Astrocyte (in vitro differentiated cells and primary cell): ENCODE measurements around the gene MTMR1. TPM values are rescaled to one million over a fixed set of nuclear protein-coding genes. Genes with fewer than 3 reads are reported as not detected.
A peak's percentile ranks its signal among the peaks of the same experiment; 100 is the strongest.

Experiments
- DNase-seq: peaks from one replicate; pipeline ENCODE4 v3.0.0-alpha.2; 2010; ENCODE audit warnings: low read depth
- FAIRE-seq: peaks from 2 replicates; lab custom pipeline; 2011; peaks lifted over from hg19 to GRCh38; lab: Jason Lieb, UNC
- H2AFZ ChIP-seq: 2 replicates; pipeline ENCODE4 v1.6.0; 2012; ENCODE audit warnings: low read depth, low read length, inconsistent platforms
- H3K27ac ChIP-seq: 2 replicates; pipeline ENCODE4 v1.5.1; 2011; ENCODE audit warnings: low read depth, low read length, inconsistent platforms
- H3K27me3 ChIP-seq: 2 replicates; pipeline ENCODE4 v1.6.0; 2011; ENCODE audit warnings: low read length, inconsistent platforms; ENCODE audit not compliant: insufficient read depth
- H3K36me3 ChIP-seq: 2 replicates; pipeline ENCODE4 v1.5.1; 2011; ENCODE audit warnings: low read length, inconsistent platforms; ENCODE audit not compliant: insufficient read depth
- H3K4me1 ChIP-seq: 2 replicates; pipeline ENCODE4 v1.5.1; 2011; ENCODE audit warnings: low read length, inconsistent platforms; ENCODE audit not compliant: insufficient read depth
- H3K4me2 ChIP-seq: 2 replicates; pipeline ENCODE4 v1.6.0; 2012; ENCODE audit warnings: low read length, inconsistent platforms
- H3K4me3 ChIP-seq: 2 replicates; pipeline ENCODE4 v1.5.1; 2011; ENCODE audit warnings: low read depth, mild to moderate bottlenecking, low read length, inconsistent platforms; ENCODE audit not compliant: insufficient read depth
- H3K79me2 ChIP-seq: 2 replicates; pipeline ENCODE4 v1.6.0; 2012; ENCODE audit warnings: mild to moderate bottlenecking, low read length, inconsistent platforms; ENCODE audit not compliant: insufficient read depth
- H3K9ac ChIP-seq: 2 replicates; pipeline ENCODE4 v1.6.0; 2012; ENCODE audit warnings: mild to moderate bottlenecking, low read length, inconsistent platforms
- H3K9me3 ChIP-seq: 2 replicates; pipeline ENCODE4 v1.5.1; 2012; ENCODE audit warnings: low read depth, mild to moderate bottlenecking, low read length, inconsistent platforms; ENCODE audit not compliant: insufficient read depth
- H4K20me1 ChIP-seq: 2 replicates; pipeline ENCODE4 v1.6.0; 2012; ENCODE audit warnings: low read length, inconsistent platforms; ENCODE audit not compliant: insufficient read depth
- H3K27ac Mint-ChIP-seq: one replicate; pipeline ENCODE4 v1.8.0; 2021; ENCODE audit warnings: mild to moderate bottlenecking, mixed read lengths; ENCODE audit not compliant: unreplicated experiment
- H3K27me3 Mint-ChIP-seq: one replicate; pipeline ENCODE4 v1.8.0; 2021; ENCODE audit warnings: low read depth, mixed read lengths; ENCODE audit not compliant: unreplicated experiment
- H3K36me3 Mint-ChIP-seq: one replicate; pipeline ENCODE4 v1.8.0; 2021; ENCODE audit warnings: low read depth, mixed read lengths; ENCODE audit not compliant: unreplicated experiment
- H3K4me1 Mint-ChIP-seq: one replicate; pipeline ENCODE4 v1.8.0; 2021; ENCODE audit warnings: low read depth, mixed read lengths; ENCODE audit not compliant: unreplicated experiment
- H3K4me3 Mint-ChIP-seq: one replicate; pipeline ENCODE4 v1.8.0; 2021; ENCODE audit warnings: mild to moderate bottlenecking, moderate library complexity, mixed read lengths; ENCODE audit not compliant: unreplicated experiment
- H3K9me3 Mint-ChIP-seq: one replicate; pipeline ENCODE4 v1.8.0; 2021; ENCODE audit warnings: mild to moderate bottlenecking, mixed read lengths; ENCODE audit not compliant: unreplicated experiment
- CTCF ChIP-seq: IDR thresholded peaks from 2 replicates; pipeline ENCODE4 v1.5.1; 2011; ENCODE audit warnings: low read depth, mild to moderate bottlenecking, inconsistent platforms, low read length, moderate library complexity; ENCODE audit not compliant: insufficient read depth
- EZH2 ChIP-seq: IDR thresholded peaks from 2 replicates; pipeline ENCODE4 v1.6.1; 2012; ENCODE audit warnings: mild to moderate bottlenecking, low read length, inconsistent platforms; ENCODE audit not compliant: insufficient read depth
- total RNA-seq: library from RNA; stranded (reverse); gene quantifications from 2 replicates; pipeline ENCODE4 v1.2.1, GENCODE V29; 2021

MTMR1 gene
- total RNA-seq, 1 donor from 2014 or later, result 18.6 TPM

GRCh38 chrX:150647331-150647730 lies 45.9 kb upstream of the MTMR1 start:
- H3K27ac Mint-ChIP-seq, result no peak overlapping the region
- Histone ChIP-seq H3K9ac (no peak overlapping the region), H3K27me3 (no peaks in the 10 kb centered on the region), H4K20me1 (no peaks in the 10 kb centered on the region), H3K4me2 (no peak overlapping the region), H3K27ac (no peak overlapping the region), H3K4me3 (no peak overlapping the region), H3K79me2 (no peaks in the 10 kb centered on the region), H3K36me3 (no peaks in the 10 kb centered on the region), H3K4me1 (peaks cover 5% of the 10 kb centered on the region), H2AFZ (no peak overlapping the region), H3K9me3 (no peaks in the 10 kb centered on the region)
- FAIRE-seq (peak; percentile 82), DNase-seq (no peak)
- no peaks in the 10 kb centered on the region for H3K9me3 Mint-ChIP-seq
- no peak overlapping the region for H3K4me3 Mint-ChIP-seq
- no peaks in the 10 kb centered on the region for H3K27me3 Mint-ChIP-seq
- H3K36me3 Mint-ChIP-seq, result no peaks in the 10 kb centered on the region
- H3K4me1 Mint-ChIP-seq, result peaks cover 5% of the 10 kb centered on the region
- no peak for TF ChIP-seq CTCF
- no peak for TF ChIP-seq EZH2

GRCh38 chrX:150648296-150648940 lies 44.8 kb upstream of the MTMR1 start:
- Mint-ChIP-seq H3K9me3 (no peaks in the 10 kb centered on the region), H3K4me1 (peaks cover 8% of the 10 kb centered on the region), H3K27ac (no peak overlapping the region), H3K4me3 (no peak overlapping the region), H3K27me3 (no peaks in the 10 kb centered on the region), H3K36me3 (no peaks in the 10 kb centered on the region)
- Histone ChIP-seq H3K27ac (no peak overlapping the region), H3K36me3 (no peaks in the 10 kb centered on the region), H4K20me1 (no peaks in the 10 kb centered on the region), H3K27me3 (no peaks in the 10 kb centered on the region), H3K4me3 (no peak overlapping the region), H3K4me1 (peaks cover 5% of the 10 kb centered on the region), H3K9ac (peak overlapping the region; percentile 33), H3K79me2 (no peaks in the 10 kb centered on the region), H3K9me3 (no peaks in the 10 kb centered on the region), H2AFZ (no peak overlapping the region), H3K4me2 (no peak overlapping the region)
- TF ChIP-seq EZH2 (no peak), CTCF (no peak)
- DNase-seq, result no peak
- FAIRE-seq, result peak; percentile 47

- H3K9me3 Mint-ChIP-seq, result no peaks in the 10 kb centered on the region
- TF ChIP-seq CTCF, result no peak
- TF ChIP-seq EZH2, result no peak
- no peak overlapping the region for H3K4me3 ChIP-seq
- H4K20me1 ChIP-seq, result no peaks in the 10 kb centered on the region
- FAIRE-seq (peak; percentile 89), DNase-seq (peak; percentile 64)
- H3K4me2 ChIP-seq, result peak overlapping the region; percentile 25
- H3K79me2 ChIP-seq, result no peaks in the 10 kb centered on the region
- H3K27ac Mint-ChIP-seq, result no peak overlapping the region
- H3K9me3 ChIP-seq, result no peaks in the 10 kb centered on the region
- H3K4me3 Mint-ChIP-seq, result no peak overlapping the region
- H3K4me1 ChIP-seq, result peaks cover 5% of the 10 kb centered on the region
- H3K27ac ChIP-seq, result peak overlapping the region; percentile 36
- no peaks in the 10 kb centered on the region for H3K27me3 Mint-ChIP-seq
- H3K9ac ChIP-seq, result peak overlapping the region; percentile 33
- no peaks in the 10 kb centered on the region for H3K27me3 ChIP-seq
- H3K36me3 Mint-ChIP-seq, result no peaks in the 10 kb centered on the region
- peaks cover 8% of the 10 kb centered on the region for H3K4me1 Mint-ChIP-seq
- H3K36me3 ChIP-seq, result no peaks in the 10 kb centered on the region
- no peak overlapping the region for H2AFZ ChIP-seq
Observed at GRCh38 chrX:150649096-150649870, 43.9 kb upstream of the MTMR1 start.
